Coronary artery (tissue), 2 donors: ENCODE measurements around the gene AIP.
A peak's percentile ranks its signal among the peaks of the same experiment; 100 is the strongest.
"Not testable (repeated sequence)": the region's sequence is repeated elsewhere in the genome, so short reads cannot be mapped to it uniquely, and the experiment has no call there.

Experiments
- DNase-seq: peaks from one replicate; pipeline ENCODE4 v3.0.0-alpha.2; 2017; ENCODE audit warnings: low spot score
- H3K27ac ChIP-seq, 2 donors: fragments of 200-600 bp; sonication (generic); one replicate each; pipeline ENCODE4 v1.5.1; 2016 to 2019
- H3K4me3 ChIP-seq: fragments of 200-600 bp; sonication (generic); 2 replicates; pipeline ENCODE4 v1.5.1; 2016; ENCODE audit warnings: mild to moderate bottlenecking, moderate library complexity
- CTCF ChIP-seq: fragments of 200-600 bp; sonication (generic); IDR thresholded peaks from one replicate; pipeline ENCODE4 v1.5.1; 2019; ENCODE audit warnings: antibody characterized with exemption

The AIP gene

GRCh38 chr11:67470337-67471002 is 12.4 kb upstream of the AIP start:
- DNase-seq: no peak
- TF ChIP-seq CTCF: no peak
- no peak overlapping the region for H3K27ac ChIP-seq
- no peak overlapping the region for H3K4me3 ChIP-seq

- TF ChIP-seq CTCF: no peak
- DNase-seq: no peak
- no peak overlapping the region for H3K27ac ChIP-seq
These were observed 9.9 kb upstream of the AIP start for GRCh38 chr11:67472882-67473281.

GRCh38 chr11:67476692-67477091 is 6.1 kb upstream of the AIP start:
- not testable (repeated sequence) for DNase-seq, H3K27ac ChIP-seq, H3K4me3 ChIP-seq

More at GRCh38 chr11:67472882-67473281, 9.9 kb upstream of the AIP start:
- no peak overlapping the region for H3K4me3 ChIP-seq

- DNase-seq, H3K27ac ChIP-seq, H3K4me3 ChIP-seq: not testable (repeated sequence)
These were observed 5.3 kb upstream of the AIP start for GRCh38 chr11:67477344-67478050.

- TF ChIP-seq CTCF: no peak
- Histone ChIP-seq H3K4me3 (peak overlapping the region; percentile 78), H3K27ac (peak overlapping the region; percentile 76 to 91)
- DNase-seq: peak; percentile 58
These were observed 475 bp upstream of the AIP start for GRCh38 chr11:67482275-67482826.

GRCh38 chr11:67483831-67484665 is 1.2 kb downstream of the AIP start:
- DNase-seq: peak; percentile 73
- Histone ChIP-seq H3K4me3 (peak overlapping the region; percentile 78), H3K27ac (peak overlapping the region; percentile 76 to 91)
- no peak for TF ChIP-seq CTCF

GRCh38 chr11:67484847-67485311 is 2.1 kb downstream of the AIP start:
- peak overlapping the region; percentile 78 for H3K4me3 ChIP-seq
- peak overlapping the region in 1 of 2 donors; percentile 55 for H3K27ac ChIP-seq
- no peak for DNase-seq
- no peak for TF ChIP-seq CTCF

GRCh38 chr11:67485873-67486361 is 3.1 kb downstream of the AIP start:
- DNase-seq, H3K4me3 ChIP-seq, H3K27ac ChIP-seq: not testable (repeated sequence)
